Astrocyte of the hippocampus (primary cell): ENCODE measurements around the gene EBPL.
"Not testable (repeated sequence)": the region's sequence is repeated elsewhere in the genome, so short reads cannot be mapped to it uniquely, and the experiment has no call there.

Source experiments
- DNase-seq: peaks from one replicate; pipeline ENCODE4 v3.0.0; 2011; ENCODE audit warnings: low read depth, low spot score

The EBPL gene

GRCh38 chr13:49690995-49691784 lies at the start of gene EBPL:
EBPL (minus strand) TSS chr13:49691486; CDS start chr13:49691424, 62 bp downstream.
- DNase-seq = peak; percentile 97

- no peak for DNase-seq
Measured at GRCh38 chr13:49740870-49741269, 49.6 kb upstream of the EBPL start.

GRCh38 chr13:49739498-49740187 lies 48.4 kb upstream of the EBPL start:
- DNase-seq = no peak

GRCh38 chr13:49733181-49733951 lies 42.1 kb upstream of the EBPL start:
- peak; percentile 3 for DNase-seq

GRCh38 chr13:49731766-49732165 lies 40.5 kb upstream of the EBPL start:
- peak; percentile 45 for DNase-seq

- DNase-seq = no peak
Measured at GRCh38 chr13:49716615-49717014, 25.3 kb upstream of the EBPL start.

GRCh38 chr13:49714757-49715156 lies 23.5 kb upstream of the EBPL start:
- no peak for DNase-seq

GRCh38 chr13:49711218-49711863 lies 20.1 kb upstream of the EBPL start:
- DNase-seq = peak; percentile 5

- DNase-seq = not testable (repeated sequence)
Measured at GRCh38 chr13:49704264-49704663, 13.0 kb upstream of the EBPL start.

- DNase-seq = no peak
Measured at GRCh38 chr13:49701491-49701890, 10.2 kb upstream of the EBPL start.

GRCh38 chr13:49697468-49697867 lies 6.2 kb upstream of the EBPL start:
- DNase-seq = no peak

GRCh38 chr13:49694446-49694845 lies 3.2 kb upstream of the EBPL start:
- DNase-seq = no peak

- DNase-seq = no peak
Measured at GRCh38 chr13:49693877-49694276, 2.6 kb upstream of the EBPL start.

GRCh38 chr13:49693191-49693733 lies 2.0 kb upstream of the EBPL start:
- DNase-seq = no peak

GRCh38 chr13:49690133-49690994 lies 922 bp downstream of the EBPL start:
- peak; percentile 51 for DNase-seq

- DNase-seq = no peak
Measured at GRCh38 chr13:49683489-49683888, 7.8 kb downstream of the EBPL start.

GRCh38 chr13:49681842-49682435 lies 9.3 kb downstream of the EBPL start:
- peak; percentile 70 for DNase-seq

- peak; percentile 58 for DNase-seq
Measured at GRCh38 chr13:49679246-49679645, 12.0 kb downstream of the EBPL start.

GRCh38 chr13:49678191-49678914 lies 12.9 kb downstream of the EBPL start:
- no peak for DNase-seq
